GM10266 (cell line): ENCODE measurements around the gene MIOX.
A peak's percentile ranks its signal among the peaks of the same experiment; 100 is the strongest.

Source experiments
- DNase-seq: peaks from one replicate; pipeline ENCODE4 v3.0.0; 2012; ENCODE audit errors: extremely low spot score
- CTCF ChIP-seq: IDR thresholded peaks from 2 replicates; pipeline ENCODE4 v1.5.1; 2012; ENCODE audit warnings: mild to moderate bottlenecking, low read depth; ENCODE audit not compliant: control insufficient read depth, insufficient read depth; ENCODE audit errors: missing control alignments

The MIOX gene

GRCh38 chr22:50526108-50526833 lies 39.6 kb downstream of the MIOX start:
- peak; percentile 83 for TF ChIP-seq CTCF
- DNase-seq, result peak; percentile 92

- DNase-seq, result peak; percentile 88
- TF ChIP-seq CTCF, result no peak
Observed at GRCh38 chr22:50526834-50527801, 40.5 kb downstream of the MIOX start.

GRCh38 chr22:50527921-50528681 lies 41.4 kb downstream of the MIOX start:
- no peak for DNase-seq
- no peak for TF ChIP-seq CTCF

GRCh38 chr22:50528682-50529415 lies 42.2 kb downstream of the MIOX start:
- no peak for TF ChIP-seq CTCF
- no peak for DNase-seq

GRCh38 chr22:50529416-50529896 lies 42.8 kb downstream of the MIOX start:
- TF ChIP-seq CTCF, result no peak
- no peak for DNase-seq

GRCh38 chr22:50529897-50530579 lies 43.4 kb downstream of the MIOX start, which contains the start of gene TYMP:
TSS of gene TYMP (minus strand) at chr22:50530012. CDS start at chr22:50529709, 303 bp downstream.
- DNase-seq, result peak; percentile 91
- TF ChIP-seq CTCF, result no peak
